NCI-H1930 (cell line): ENCODE results near the gene GLT1D1.

Experiments
- DNase-seq, 2 experiments: peaks; one replicate each; lab custom pipeline; 2025; lab: John Stamatoyannopoulos, UW

GLT1D1 gene

GRCh38 chr12:128969480-128970055, 116.3 kb downstream of the GLT1D1 start:
- peak; percentile 28 to 43 for DNase-seq

GRCh38 chr12:128970110-128970509, 116.8 kb downstream of the GLT1D1 start:
- DNase-seq, result no peak

- no peak for DNase-seq
Measured at GRCh38 chr12:128970941-128971340, 117.7 kb downstream of the GLT1D1 start.

- no peak for DNase-seq
Measured at GRCh38 chr12:128971802-128972201, 118.5 kb downstream of the GLT1D1 start.

GRCh38 chr12:128973883-128974681, 120.8 kb downstream of the GLT1D1 start:
- DNase-seq, result no peak

- DNase-seq, result no peak
Measured at GRCh38 chr12:128974881-128975280, 121.6 kb downstream of the GLT1D1 start.

- DNase-seq, result no peak
Measured at GRCh38 chr12:128976120-128976738, 123.0 kb downstream of the GLT1D1 start.

GRCh38 chr12:128977441-128977840, 124.2 kb downstream of the GLT1D1 start:
- DNase-seq, result no peak

GRCh38 chr12:128978067-128978466, 124.8 kb downstream of the GLT1D1 start:
- no peak for DNase-seq

GRCh38 chr12:128980623-128981022, 127.3 kb downstream of the GLT1D1 start:
- DNase-seq, result no peak

- DNase-seq, result no peak
Measured at GRCh38 chr12:128981971-128982533, 128.8 kb downstream of the GLT1D1 start.

GRCh38 chr12:128982933-128983332, 129.7 kb downstream of the GLT1D1 start:
- no peak for DNase-seq

- no peak for DNase-seq
Measured at GRCh38 chr12:128983371-128983770, 130.1 kb downstream of the GLT1D1 start.

- DNase-seq, result no peak
Measured at GRCh38 chr12:128986957-128987356, 133.7 kb downstream of the GLT1D1 start.

GRCh38 chr12:128989287-128989686, 136.0 kb downstream of the GLT1D1 start:
- DNase-seq, result no peak

- no peak for DNase-seq
Measured at GRCh38 chr12:128991716-128992115, 138.4 kb downstream of the GLT1D1 start.

- DNase-seq, result no peak
Measured at GRCh38 chr12:128992116-128992515, 138.8 kb downstream of the GLT1D1 start.

GRCh38 chr12:128992550-128992949, 139.3 kb downstream of the GLT1D1 start:
- no peak for DNase-seq

GRCh38 chr12:128994856-128995255, 141.6 kb downstream of the GLT1D1 start:
- no peak for DNase-seq

GRCh38 chr12:128995619-128996018, 142.3 kb downstream of the GLT1D1 start:
- no peak for DNase-seq

GRCh38 chr12:129001826-129002225, 148.5 kb downstream of the GLT1D1 start:
- no peak for DNase-seq

GRCh38 chr12:129002427-129002826, 149.1 kb downstream of the GLT1D1 start:
- no peak for DNase-seq

GRCh38 chr12:129005416-129005815, 152.1 kb downstream of the GLT1D1 start:
- DNase-seq, result no peak
